K562 (cell line): ENCODE results near the gene GBX1. TPM values are rescaled to one million over a fixed set of nuclear protein-coding genes. Genes with fewer than 3 reads are reported as not detected.
A peak's percentile ranks its signal among the peaks of the same experiment; 100 is the strongest.

Experiments used
- CBX1 ChIP-seq: sonication (generic); IDR thresholded peaks from 2 replicates; pipeline ENCODE4 v1.6.1; 2016; ENCODE audit warnings: antibody characterized with exemption, low read depth, mild to moderate bottlenecking
- NFE2 ChIP-seq: IDR thresholded peaks from 2 replicates; pipeline ENCODE4 v1.6.1; 2014; ENCODE audit warnings: antibody characterized with exemption, low read depth
- PHTF2 ChIP-seq: fragments of 250-450 bp; sonication (Bioruptor Pico); IDR thresholded peaks from 2 replicates; pipeline ENCODE4 v1.5.0; 2021; ENCODE audit warnings: mild to moderate bottlenecking
- RB1 ChIP-seq: fragments of 450-650 bp; IDR thresholded peaks from 2 replicates; pipeline ENCODE4 v1.6.1; 2017; ENCODE audit warnings: low read depth, mild to moderate bottlenecking
- RBM39 ChIP-seq: fragments of 200-400 bp; formaldehyde crosslinking; optimal IDR thresholded peaks from 2 replicates; pipeline ENCODE3; 2018; ENCODE audit warnings: low read depth, low read length
- TEAD2 ChIP-seq: fragments of 450-650 bp; IDR thresholded peaks from 2 replicates; pipeline ENCODE4 v1.6.1; 2016; ENCODE audit warnings: missing genetic modification characterization, control low read depth, missing compliant biosample characterization
- TGIF2 ChIP-seq: sonication (generic); formaldehyde crosslinking; IDR thresholded peaks from 2 replicates; pipeline ENCODE4 v1.8.1; 2022; ENCODE audit warnings: mild to moderate bottlenecking, missing genetic modification reagents, moderate library complexity
- polyA plus RNA-seq, 8 experiments: library from polyadenylated mRNA; depleted of rRNA in 4 of 8; stranded (reverse) in 5 of 8; unstranded in 3 of 8; fragments of >200 nt; fragmentation: Nextera tagmentation in 2 of 8; fragmentation: Illumina TruSeq in 1 of 8; extraction: Ambion mirVana in 2 of 8; extraction: Trizol in 1 of 8; gene quantifications; 2 replicates each; pipeline versions ENCODE4 v1.2.1 to v1.2.3, GENCODE V29; 2011 to 2014; ENCODE audit warnings: inconsistent platforms in 1 of 8, missing spikeins in 1 of 8
- total RNA-seq, 7 experiments: library from RNA; depleted of rRNA in 6 of 7; stranded (reverse); fragments of >200 nt in 6 of 7; fragmentation: Illumina TruSeq in 2 of 7; extraction: Trizol in 2 of 7; gene quantifications; 2 replicates each; pipeline versions ENCODE4 v1.2.1 to v1.2.3, GENCODE V29; 2011 to 2021; ENCODE audit warnings: low replicate concordance in 1 of 7
- TF ChIP-seq, protein P1 (sequence below): fragments of 200-600 bp; sonication (generic); IDR thresholded peaks from one replicate; pipeline ENCODE4 v1.6.1; 2012; ENCODE audit warnings: mild to moderate bottlenecking, low read depth, low read length, inconsistent platforms
- TF ChIP-seq, protein P2 (sequence below): fragments of 450-650 bp; IDR thresholded peaks from 2 replicates; pipeline ENCODE4 v1.6.1; 2014; ENCODE audit warnings: low read depth, mild to moderate bottlenecking, moderate library complexity, borderline replicate concordance
- TF ChIP-seq, protein P3 (sequence below): fragments of 250-450 bp; sonication (Bioruptor Pico); IDR thresholded peaks from 2 replicates; pipeline ENCODE4 v1.5.0; 2020; ENCODE audit warnings: mild to moderate bottlenecking, borderline replicate concordance

Gene GBX1
- total and polyA plus RNA-seq, 9 of the 15 experiments (the other 6 are each of a cell fraction or from before 2014, with no cell fraction given), result not detected

DNA sequence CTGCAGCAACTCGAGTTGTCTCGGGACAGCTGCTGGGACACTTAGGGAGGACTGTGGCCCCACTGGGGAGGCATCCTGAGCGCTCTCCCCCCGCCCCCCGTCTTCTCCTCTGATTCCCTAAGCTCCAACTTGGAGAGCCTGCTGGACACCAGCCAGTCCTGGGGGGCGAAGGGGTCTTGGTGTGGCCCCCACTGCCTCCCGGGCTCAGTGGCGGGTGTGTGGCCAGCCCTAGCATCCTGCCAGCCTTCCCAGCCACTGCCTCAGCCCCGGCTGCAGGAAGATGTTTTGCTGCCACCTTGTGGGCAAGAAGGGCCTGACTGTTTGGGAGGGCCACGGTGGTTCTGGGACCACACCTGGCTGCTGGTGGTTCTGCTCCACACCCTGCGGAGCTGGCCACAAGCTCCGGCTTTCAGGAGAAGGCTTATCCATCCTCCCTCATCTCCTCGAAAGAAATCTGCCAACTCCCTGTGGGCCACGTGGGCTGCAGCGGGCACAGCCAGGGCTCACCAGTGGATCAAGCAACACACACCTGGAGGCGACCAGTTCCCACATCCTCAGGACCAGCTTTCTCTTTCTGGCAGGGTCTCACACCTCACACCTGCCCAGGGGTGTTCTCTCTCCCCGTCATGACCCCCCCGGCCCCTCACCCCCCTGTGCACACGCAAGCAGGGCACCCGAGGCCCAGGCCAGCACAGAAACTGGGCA lies 56.4 kb downstream of the GBX1 start (continued):
- TF ChIP-seq, protein P1, sequence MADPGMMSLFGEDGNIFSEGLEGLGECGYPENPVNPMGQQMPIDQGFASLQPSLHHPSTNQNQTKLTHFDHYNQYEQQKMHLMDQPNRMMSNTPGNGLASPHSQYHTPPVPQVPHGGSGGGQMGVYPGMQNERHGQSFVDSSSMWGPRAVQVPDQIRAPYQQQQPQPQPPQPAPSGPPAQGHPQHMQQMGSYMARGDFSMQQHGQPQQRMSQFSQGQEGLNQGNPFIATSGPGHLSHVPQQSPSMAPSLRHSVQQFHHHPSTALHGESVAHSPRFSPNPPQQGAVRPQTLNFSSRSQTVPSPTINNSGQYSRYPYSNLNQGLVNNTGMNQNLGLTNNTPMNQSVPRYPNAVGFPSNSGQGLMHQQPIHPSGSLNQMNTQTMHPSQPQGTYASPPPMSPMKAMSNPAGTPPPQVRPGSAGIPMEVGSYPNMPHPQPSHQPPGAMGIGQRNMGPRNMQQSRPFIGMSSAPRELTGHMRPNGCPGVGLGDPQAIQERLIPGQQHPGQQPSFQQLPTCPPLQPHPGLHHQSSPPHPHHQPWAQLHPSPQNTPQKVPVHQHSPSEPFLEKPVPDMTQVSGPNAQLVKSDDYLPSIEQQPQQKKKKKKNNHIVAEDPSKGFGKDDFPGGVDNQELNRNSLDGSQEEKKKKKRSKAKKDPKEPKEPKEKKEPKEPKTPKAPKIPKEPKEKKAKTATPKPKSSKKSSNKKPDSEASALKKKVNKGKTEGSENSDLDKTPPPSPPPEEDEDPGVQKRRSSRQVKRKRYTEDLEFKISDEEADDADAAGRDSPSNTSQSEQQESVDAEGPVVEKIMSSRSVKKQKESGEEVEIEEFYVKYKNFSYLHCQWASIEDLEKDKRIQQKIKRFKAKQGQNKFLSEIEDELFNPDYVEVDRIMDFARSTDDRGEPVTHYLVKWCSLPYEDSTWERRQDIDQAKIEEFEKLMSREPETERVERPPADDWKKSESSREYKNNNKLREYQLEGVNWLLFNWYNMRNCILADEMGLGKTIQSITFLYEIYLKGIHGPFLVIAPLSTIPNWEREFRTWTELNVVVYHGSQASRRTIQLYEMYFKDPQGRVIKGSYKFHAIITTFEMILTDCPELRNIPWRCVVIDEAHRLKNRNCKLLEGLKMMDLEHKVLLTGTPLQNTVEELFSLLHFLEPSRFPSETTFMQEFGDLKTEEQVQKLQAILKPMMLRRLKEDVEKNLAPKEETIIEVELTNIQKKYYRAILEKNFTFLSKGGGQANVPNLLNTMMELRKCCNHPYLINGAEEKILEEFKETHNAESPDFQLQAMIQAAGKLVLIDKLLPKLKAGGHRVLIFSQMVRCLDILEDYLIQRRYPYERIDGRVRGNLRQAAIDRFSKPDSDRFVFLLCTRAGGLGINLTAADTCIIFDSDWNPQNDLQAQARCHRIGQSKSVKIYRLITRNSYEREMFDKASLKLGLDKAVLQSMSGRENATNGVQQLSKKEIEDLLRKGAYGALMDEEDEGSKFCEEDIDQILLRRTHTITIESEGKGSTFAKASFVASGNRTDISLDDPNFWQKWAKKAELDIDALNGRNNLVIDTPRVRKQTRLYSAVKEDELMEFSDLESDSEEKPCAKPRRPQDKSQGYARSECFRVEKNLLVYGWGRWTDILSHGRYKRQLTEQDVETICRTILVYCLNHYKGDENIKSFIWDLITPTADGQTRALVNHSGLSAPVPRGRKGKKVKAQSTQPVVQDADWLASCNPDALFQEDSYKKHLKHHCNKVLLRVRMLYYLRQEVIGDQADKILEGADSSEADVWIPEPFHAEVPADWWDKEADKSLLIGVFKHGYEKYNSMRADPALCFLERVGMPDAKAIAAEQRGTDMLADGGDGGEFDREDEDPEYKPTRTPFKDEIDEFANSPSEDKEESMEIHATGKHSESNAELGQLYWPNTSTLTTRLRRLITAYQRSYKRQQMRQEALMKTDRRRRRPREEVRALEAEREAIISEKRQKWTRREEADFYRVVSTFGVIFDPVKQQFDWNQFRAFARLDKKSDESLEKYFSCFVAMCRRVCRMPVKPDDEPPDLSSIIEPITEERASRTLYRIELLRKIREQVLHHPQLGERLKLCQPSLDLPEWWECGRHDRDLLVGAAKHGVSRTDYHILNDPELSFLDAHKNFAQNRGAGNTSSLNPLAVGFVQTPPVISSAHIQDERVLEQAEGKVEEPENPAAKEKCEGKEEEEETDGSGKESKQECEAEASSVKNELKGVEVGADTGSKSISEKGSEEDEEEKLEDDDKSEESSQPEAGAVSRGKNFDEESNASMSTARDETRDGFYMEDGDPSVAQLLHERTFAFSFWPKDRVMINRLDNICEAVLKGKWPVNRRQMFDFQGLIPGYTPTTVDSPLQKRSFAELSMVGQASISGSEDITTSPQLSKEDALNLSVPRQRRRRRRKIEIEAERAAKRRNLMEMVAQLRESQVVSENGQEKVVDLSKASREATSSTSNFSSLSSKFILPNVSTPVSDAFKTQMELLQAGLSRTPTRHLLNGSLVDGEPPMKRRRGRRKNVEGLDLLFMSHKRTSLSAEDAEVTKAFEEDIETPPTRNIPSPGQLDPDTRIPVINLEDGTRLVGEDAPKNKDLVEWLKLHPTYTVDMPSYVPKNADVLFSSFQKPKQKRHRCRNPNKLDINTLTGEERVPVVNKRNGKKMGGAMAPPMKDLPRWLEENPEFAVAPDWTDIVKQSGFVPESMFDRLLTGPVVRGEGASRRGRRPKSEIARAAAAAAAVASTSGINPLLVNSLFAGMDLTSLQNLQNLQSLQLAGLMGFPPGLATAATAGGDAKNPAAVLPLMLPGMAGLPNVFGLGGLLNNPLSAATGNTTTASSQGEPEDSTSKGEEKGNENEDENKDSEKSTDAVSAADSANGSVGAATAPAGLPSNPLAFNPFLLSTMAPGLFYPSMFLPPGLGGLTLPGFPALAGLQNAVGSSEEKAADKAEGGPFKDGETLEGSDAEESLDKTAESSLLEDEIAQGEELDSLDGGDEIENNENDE, result no peak
- peak; percentile 83; the same call in 1 of the 2 replicates for TF ChIP-seq RB1
- TF ChIP-seq TGIF2 (CRISPR knock-in tag), result no peak
- TF ChIP-seq NFE2, result no peak
- TF ChIP-seq CBX1, result peak; percentile 79; the same call in 1 of the 2 replicates
- TF ChIP-seq, protein P2, sequence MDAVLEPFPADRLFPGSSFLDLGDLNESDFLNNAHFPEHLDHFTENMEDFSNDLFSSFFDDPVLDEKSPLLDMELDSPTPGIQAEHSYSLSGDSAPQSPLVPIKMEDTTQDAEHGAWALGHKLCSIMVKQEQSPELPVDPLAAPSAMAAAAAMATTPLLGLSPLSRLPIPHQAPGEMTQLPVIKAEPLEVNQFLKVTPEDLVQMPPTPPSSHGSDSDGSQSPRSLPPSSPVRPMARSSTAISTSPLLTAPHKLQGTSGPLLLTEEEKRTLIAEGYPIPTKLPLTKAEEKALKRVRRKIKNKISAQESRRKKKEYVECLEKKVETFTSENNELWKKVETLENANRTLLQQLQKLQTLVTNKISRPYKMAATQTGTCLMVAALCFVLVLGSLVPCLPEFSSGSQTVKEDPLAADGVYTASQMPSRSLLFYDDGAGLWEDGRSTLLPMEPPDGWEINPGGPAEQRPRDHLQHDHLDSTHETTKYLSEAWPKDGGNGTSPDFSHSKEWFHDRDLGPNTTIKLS, result no peak
- no peak for TF ChIP-seq TEAD2 (tag)
- TF ChIP-seq RBM39, result peak; percentile 9
- TF ChIP-seq, protein P3, sequence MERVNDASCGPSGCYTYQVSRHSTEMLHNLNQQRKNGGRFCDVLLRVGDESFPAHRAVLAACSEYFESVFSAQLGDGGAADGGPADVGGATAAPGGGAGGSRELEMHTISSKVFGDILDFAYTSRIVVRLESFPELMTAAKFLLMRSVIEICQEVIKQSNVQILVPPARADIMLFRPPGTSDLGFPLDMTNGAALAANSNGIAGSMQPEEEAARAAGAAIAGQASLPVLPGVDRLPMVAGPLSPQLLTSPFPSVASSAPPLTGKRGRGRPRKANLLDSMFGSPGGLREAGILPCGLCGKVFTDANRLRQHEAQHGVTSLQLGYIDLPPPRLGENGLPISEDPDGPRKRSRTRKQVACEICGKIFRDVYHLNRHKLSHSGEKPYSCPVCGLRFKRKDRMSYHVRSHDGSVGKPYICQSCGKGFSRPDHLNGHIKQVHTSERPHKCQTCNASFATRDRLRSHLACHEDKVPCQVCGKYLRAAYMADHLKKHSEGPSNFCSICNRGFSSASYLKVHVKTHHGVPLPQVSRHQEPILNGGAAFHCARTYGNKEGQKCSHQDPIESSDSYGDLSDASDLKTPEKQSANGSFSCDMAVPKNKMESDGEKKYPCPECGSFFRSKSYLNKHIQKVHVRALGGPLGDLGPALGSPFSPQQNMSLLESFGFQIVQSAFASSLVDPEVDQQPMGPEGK (CRISPR knock-in tag), result no peak
- no peak for TF ChIP-seq PHTF2
